Epithelial cell of esophagus (primary cell): ENCODE measurements around the gene ZNF564.
"Not testable (repeated sequence)": the region's sequence is repeated elsewhere in the genome, so short reads cannot be mapped to it uniquely, and the experiment has no call there.

Source experiments
- DNase-seq: peaks from one replicate; pipeline ENCODE4 v3.0.0; 2010; ENCODE audit warnings: low read depth
- H3K4me3 ChIP-seq: 2 replicates; pipeline ENCODE4 v1.5.1; 2011; ENCODE audit warnings: mild to moderate bottlenecking, low read length, control low read depth
- CTCF ChIP-seq: IDR thresholded peaks from 2 replicates; pipeline ENCODE4 v1.5.1; 2011; ENCODE audit warnings: low read depth, mild to moderate bottlenecking, low read length, control low read depth, inconsistent platforms; ENCODE audit not compliant: insufficient read depth; ENCODE audit errors: missing control alignments

The ZNF564 gene

GRCh38 chr19:12578641-12579040 is 27.4 kb upstream of the ZNF564 start:
- H3K4me3 ChIP-seq = no peak overlapping the region
- DNase-seq = no peak

GRCh38 chr19:12574036-12574435 is 22.8 kb upstream of the ZNF564 start:
- no peak for DNase-seq
- no peak for TF ChIP-seq CTCF
- H3K4me3 ChIP-seq = no peak overlapping the region

More at GRCh38 chr19:12578641-12579040, 27.4 kb upstream of the ZNF564 start:
- no peak for TF ChIP-seq CTCF

GRCh38 chr19:12567951-12568350 is 16.7 kb upstream of the ZNF564 start:
- no peak for TF ChIP-seq CTCF
- DNase-seq = no peak
- no peak overlapping the region for H3K4me3 ChIP-seq

GRCh38 chr19:12566380-12566779 is 15.1 kb upstream of the ZNF564 start:
- H3K4me3 ChIP-seq, DNase-seq: not testable (repeated sequence)

GRCh38 chr19:12564016-12564664 is 12.9 kb upstream of the ZNF564 start:
- H3K4me3 ChIP-seq = no peak overlapping the region
- TF ChIP-seq CTCF = peak; percentile 80
- peak; percentile 94 for DNase-seq

- H3K4me3 ChIP-seq = no peak overlapping the region
- no peak for DNase-seq
- no peak for TF ChIP-seq CTCF
Observed at GRCh38 chr19:12555456-12555930, 4.2 kb upstream of the ZNF564 start.

GRCh38 chr19:12546903-12547302 is 4.4 kb downstream of the ZNF564 start:
- no peak for DNase-seq
- H3K4me3 ChIP-seq = no peak overlapping the region
- TF ChIP-seq CTCF = no peak
